HG03039 (cell line): ENCODE measurements around the gene TULP3.
A peak's percentile ranks its signal among the peaks of the same experiment; 100 is the strongest.

Experiments
- ATAC-seq: cut with Tn5 transposase; IDR thresholded peaks from one replicate; pipeline ENCODE4 v1.9.1; 2021; ENCODE audit warnings: mild to moderate bottlenecking, moderate library complexity; ENCODE audit not compliant: unreplicated experiment

TULP3 gene

GRCh38 chr12:2877047-2877952 is 13.4 kb upstream of the TULP3 start, which contains the start of the genes FOXM1 and RHNO1:
TSS of gene FOXM1 (minus strand) at chr12:2877174. CDS start at chr12:2874478, 2,696 bp downstream.
TSS of gene RHNO1 (plus strand) at chr12:2877223. CDS start at chr12:2885367, 8,144 bp downstream.
- peak; percentile 62 for ATAC-seq

- no peak for ATAC-seq
Measured at GRCh38 chr12:2877953-2878732, 12.5 kb upstream of the TULP3 start.

GRCh38 chr12:2879853-2880252 is 10.8 kb upstream of the TULP3 start:
- ATAC-seq: no peak

- no peak for ATAC-seq
Measured at GRCh38 chr12:2884810-2885209, 5.9 kb upstream of the TULP3 start.

GRCh38 chr12:2886768-2887450 is 3.8 kb upstream of the TULP3 start:
- no peak for ATAC-seq

GRCh38 chr12:2890001-2890387 is 697 bp upstream of the TULP3 start:
- no peak for ATAC-seq

- ATAC-seq: no peak
Measured at GRCh38 chr12:2891240-2892053, 756 bp downstream of the TULP3 start.

- no peak for ATAC-seq
Measured at GRCh38 chr12:2892246-2892645, 1.6 kb downstream of the TULP3 start.

- ATAC-seq: no peak
Measured at GRCh38 chr12:2893007-2893406, 2.3 kb downstream of the TULP3 start.

- no peak for ATAC-seq
Measured at GRCh38 chr12:2895051-2895451, 4.4 kb downstream of the TULP3 start.

- ATAC-seq: no peak
Measured at GRCh38 chr12:2895511-2895910, 4.8 kb downstream of the TULP3 start.

- ATAC-seq: no peak
Measured at GRCh38 chr12:2897418-2897817, 6.7 kb downstream of the TULP3 start.

- ATAC-seq: no peak
Measured at GRCh38 chr12:2900642-2901041, 10.0 kb downstream of the TULP3 start.

- no peak for ATAC-seq
Measured at GRCh38 chr12:2902272-2902880, 11.7 kb downstream of the TULP3 start.

- ATAC-seq: no peak
Measured at GRCh38 chr12:2904260-2904659, 13.6 kb downstream of the TULP3 start.

GRCh38 chr12:2912216-2912575 is 21.5 kb downstream of the TULP3 start:
- ATAC-seq: no peak

- no peak for ATAC-seq
Measured at GRCh38 chr12:2919249-2919648, 28.6 kb downstream of the TULP3 start.

GRCh38 chr12:2922329-2922728 is 31.6 kb downstream of the TULP3 start:
- no peak for ATAC-seq

- ATAC-seq: no peak
Measured at GRCh38 chr12:2923057-2923456, 32.4 kb downstream of the TULP3 start.

GRCh38 chr12:2924019-2924418 is 33.3 kb downstream of the TULP3 start:
- ATAC-seq: no peak
